RWPE1 (cell line): ENCODE measurements around the gene TAS2R14.

Experiments
- CTCF ChIA-PET: fragments of 350-600 bp; sonication (Branson Sonifier 250); formaldehyde crosslinking; extraction: SDS; loops from one replicate; lab custom pipeline; 2021; lab: Yijun Ruan, JAX
- POLR2A ChIA-PET: fragments of 400-600 bp; formaldehyde crosslinking; extraction: SDS; loops from one replicate; lab custom pipeline; 2020; ENCODE audit warnings: antibody characterized with exemption; ENCODE audit not compliant: low non-redundant PET; lab: Yijun Ruan, JAX
- DNase-seq: peaks from one replicate; pipeline ENCODE4 v3.0.0; 2012; ENCODE audit warnings: low spot score
- H3K27ac ChIP-seq: fragments of 450-650 bp; 2 replicates; pipeline ENCODE4 v1.5.1; 2017
- TF ChIP-seq, protein P1 (sequence below): fragments of 450-650 bp; conservative IDR thresholded peaks from 2 replicates; pipeline ENCODE4 v1.5.1; 2017; ENCODE audit warnings: low read depth, mild to moderate bottlenecking

The TAS2R14 gene

DNA sequence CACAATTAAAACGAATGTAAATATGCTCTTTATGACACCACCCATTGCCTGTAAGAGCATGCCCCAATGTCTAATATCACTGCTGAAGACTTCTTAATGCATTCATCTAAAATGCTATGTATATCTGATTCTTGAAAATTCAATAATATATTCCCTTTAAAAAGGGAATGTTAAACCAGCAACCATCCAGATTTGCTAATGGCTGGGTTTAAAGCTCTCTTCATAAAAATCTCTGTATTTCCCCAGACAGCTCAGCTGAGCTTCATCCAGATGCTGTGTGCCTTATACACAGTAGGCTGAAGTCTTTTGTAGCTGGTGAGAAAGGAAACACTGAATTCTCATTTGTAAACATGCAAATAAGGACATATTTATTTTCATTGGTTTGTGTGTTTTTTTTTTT lies at the start of gene TAS2R14:
Gene TAS2R14, minus strand, starts transcription at position 101 of the 400 bp plus-strand sequence. Its CDS starts 56 bp downstream, at position 45.
- POLR2A ChIA-PET: no interaction called here
- no peak within 1 kb of the TSS for H3K27ac ChIP-seq
- CTCF ChIA-PET: no interaction called here
- DNase-seq: no peak
- TF ChIP-seq, protein P1, sequence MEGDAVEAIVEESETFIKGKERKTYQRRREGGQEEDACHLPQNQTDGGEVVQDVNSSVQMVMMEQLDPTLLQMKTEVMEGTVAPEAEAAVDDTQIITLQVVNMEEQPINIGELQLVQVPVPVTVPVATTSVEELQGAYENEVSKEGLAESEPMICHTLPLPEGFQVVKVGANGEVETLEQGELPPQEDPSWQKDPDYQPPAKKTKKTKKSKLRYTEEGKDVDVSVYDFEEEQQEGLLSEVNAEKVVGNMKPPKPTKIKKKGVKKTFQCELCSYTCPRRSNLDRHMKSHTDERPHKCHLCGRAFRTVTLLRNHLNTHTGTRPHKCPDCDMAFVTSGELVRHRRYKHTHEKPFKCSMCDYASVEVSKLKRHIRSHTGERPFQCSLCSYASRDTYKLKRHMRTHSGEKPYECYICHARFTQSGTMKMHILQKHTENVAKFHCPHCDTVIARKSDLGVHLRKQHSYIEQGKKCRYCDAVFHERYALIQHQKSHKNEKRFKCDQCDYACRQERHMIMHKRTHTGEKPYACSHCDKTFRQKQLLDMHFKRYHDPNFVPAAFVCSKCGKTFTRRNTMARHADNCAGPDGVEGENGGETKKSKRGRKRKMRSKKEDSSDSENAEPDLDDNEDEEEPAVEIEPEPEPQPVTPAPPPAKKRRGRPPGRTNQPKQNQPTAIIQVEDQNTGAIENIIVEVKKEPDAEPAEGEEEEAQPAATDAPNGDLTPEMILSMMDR: no peak

DNA sequence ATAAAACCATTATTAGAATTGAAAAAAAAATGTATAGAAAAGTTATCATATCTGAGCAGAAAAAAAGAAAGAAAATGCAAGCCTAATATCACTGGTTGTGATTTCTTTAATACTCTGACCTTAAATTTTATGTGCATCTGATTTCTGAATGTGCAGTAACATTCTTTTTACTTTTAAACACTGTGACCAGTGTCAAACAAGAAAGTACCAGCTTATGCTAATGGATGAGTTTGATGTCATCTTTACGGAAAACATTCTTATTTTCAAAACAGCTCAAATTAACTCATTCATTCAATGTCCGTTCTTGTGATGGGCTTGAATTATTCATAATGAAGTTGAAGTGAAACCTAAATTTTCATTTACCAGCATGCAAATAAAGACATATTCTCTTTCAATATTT lies 47.7 kb upstream of the TAS2R14 start, which contains the start of gene TAS2R50:
Gene TAS2R50, minus strand, starts transcription at position 101 of the 400 bp plus-strand sequence. Its CDS starts 52 bp downstream, at position 49.
- H3K27ac ChIP-seq: no peak within 1 kb of the TSS
- DNase-seq: no peak
- ChIA-PET POLR2A (no interaction called here), CTCF (no interaction called here)
- TF ChIP-seq, protein P1: no peak

- no peak for DNase-seq
- H3K27ac ChIP-seq: no peak overlapping the region
- ChIA-PET CTCF (interaction anchor here (0.6 to 0.7 kb wide), 2 partner anchors 13 to 1718 kb away, joined by 4 to 6 read pairs; no protein-coding TSS in a partner anchor), POLR2A (no interaction called here)
- TF ChIP-seq, protein P1: no peak
These were observed 43.2 kb upstream of the TAS2R14 start for GRCh38 chr12:10982244-10982643.

- H3K27ac ChIP-seq: no peak overlapping the region
- TF ChIP-seq, protein P1: no peak
- no peak for DNase-seq
- POLR2A ChIA-PET: no interaction called here
- CTCF ChIA-PET: no interaction called here
These were observed 35.9 kb upstream of the TAS2R14 start for GRCh38 chr12:10974965-10975364.

DNA sequence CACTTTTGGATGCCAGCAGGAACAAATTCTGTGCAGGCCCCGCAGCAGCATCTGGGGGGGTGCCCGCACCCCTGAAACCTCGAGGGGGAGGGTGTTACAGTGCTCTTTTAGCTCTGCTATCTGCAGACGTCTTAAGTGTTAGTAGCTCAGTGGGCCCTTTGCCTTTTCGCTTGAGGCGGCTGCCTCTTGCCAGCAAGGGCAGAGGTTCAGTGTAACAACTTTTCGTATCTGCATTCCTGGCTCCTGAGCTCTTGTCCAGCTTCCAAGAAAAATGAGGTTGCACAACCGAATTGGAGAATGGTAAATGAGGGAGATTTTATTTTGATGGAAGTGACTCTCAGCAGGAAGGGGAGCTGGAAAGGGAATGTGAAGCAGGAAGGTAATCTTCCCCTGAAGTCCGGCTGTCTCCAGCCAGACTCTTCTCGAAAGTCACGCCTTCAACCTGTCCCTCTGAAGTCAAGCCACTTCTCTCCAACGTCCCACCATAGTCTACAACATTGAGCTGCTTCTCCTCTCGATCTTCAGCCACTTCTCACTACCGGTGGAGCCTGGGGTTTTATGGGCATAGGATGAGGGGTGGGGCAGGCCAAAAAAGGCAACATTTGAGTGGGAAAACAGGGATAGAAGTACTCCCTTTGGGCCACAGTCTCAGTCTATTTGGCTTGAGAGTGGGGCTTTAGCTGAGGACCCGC lies 29.8 kb upstream of the TAS2R14 start:
- TF ChIP-seq, protein P1: no peak
- ChIA-PET POLR2A (no interaction called here), CTCF (interaction anchor here (0.6 kb wide), 1 partner anchor 19 kb away, joined by 3 read pairs; no protein-coding TSS in a partner anchor)
- H3K27ac ChIP-seq: peak overlapping the region; percentile 44
- DNase-seq: no peak

GRCh38 chr12:10967409-10967808 lies 28.3 kb upstream of the TAS2R14 start:
- ChIA-PET POLR2A (no interaction called here), CTCF (no interaction called here)
- H3K27ac ChIP-seq: no peak overlapping the region
- TF ChIP-seq, protein P1: no peak
- no peak for DNase-seq
